ENCODE results near the gene ADGRL1.
"Not testable (repeated sequence)": the region's sequence is repeated elsewhere in the genome, so short reads cannot be mapped to it uniquely, and the experiment has no call there.

ADGRL1 gene

DNA sequence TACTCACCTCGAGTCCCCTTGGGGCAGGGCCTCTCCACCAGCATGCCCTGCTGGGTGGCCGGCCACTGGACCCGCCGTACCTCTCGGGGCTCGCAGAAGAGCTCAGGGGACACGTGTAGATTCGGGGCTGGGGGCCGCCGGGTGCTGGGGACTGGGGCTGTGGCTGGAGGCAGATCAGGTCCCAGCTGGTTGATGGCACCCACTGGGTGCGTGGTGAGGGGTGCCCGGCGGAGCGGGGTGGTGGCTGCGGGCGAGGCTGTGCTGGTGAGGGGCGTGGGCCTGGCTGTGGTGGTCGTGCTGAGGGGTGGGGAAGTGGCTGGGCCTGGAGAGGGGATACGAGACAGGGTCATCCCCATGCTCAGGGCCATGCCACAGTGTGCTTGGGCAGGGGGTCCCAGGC, 44.7 kb downstream of the ADGRL1 start:
- no peak for DNase-seq (ENCODE audit: low read depth)

DNA sequence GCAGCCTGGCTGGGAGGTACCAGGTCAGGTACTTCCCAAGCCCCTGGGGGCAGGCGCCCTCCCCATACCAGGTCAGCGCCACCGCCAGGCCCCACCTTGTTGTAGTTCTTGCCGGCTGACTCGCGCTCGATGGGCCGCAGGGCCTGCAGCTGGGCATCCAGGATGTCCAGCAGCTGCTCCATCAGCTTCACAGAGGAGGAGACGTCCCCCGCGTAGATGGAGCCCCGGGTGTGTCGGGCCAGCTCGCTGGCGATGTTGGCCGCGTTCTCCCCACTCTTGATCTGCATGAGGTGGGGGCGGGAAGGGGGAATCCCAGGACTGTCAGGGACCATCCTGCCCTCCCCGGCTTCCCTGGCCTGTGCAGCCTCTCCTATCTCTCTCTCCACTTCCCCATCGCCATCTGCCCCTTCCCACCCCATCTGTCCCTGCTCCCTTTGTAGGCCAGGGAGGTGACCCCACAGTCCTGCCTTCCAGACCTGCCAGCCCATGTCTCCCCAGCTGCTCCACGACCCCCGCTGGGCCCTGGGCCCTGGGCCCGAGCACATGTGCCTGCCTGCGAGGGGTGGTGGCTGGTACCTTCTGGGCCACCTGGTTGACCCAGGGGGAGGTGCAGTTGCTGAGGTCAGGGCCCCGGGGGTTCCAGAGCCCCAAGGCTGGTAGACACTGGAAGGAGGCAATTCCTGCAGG, 45.8 kb downstream of the ADGRL1 start:
- DNase-seq (ENCODE audit: low read depth) = no peak

DNA sequence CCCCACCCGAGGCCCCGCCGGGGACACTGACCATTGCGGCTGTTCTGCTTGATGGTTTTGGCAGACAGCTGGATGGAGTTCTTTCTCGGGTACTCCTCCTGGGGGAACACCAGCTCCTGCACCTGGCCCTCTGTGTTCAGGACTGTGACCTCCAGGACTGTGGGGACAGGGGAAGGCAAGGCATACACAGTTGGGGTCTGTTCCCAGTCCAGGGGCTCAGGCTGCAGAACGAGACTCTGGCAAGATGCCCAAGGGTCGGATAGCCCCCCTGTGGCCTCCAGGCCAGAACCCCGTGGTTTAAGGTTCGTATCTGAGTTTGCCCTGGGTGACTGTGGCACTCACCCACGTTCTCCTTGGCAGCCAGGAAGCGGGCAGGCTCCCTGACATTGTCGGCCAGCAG, 46.9 kb downstream of the ADGRL1 start:
- DNase-seq (ENCODE audit: low read depth) = no peak

DNA sequence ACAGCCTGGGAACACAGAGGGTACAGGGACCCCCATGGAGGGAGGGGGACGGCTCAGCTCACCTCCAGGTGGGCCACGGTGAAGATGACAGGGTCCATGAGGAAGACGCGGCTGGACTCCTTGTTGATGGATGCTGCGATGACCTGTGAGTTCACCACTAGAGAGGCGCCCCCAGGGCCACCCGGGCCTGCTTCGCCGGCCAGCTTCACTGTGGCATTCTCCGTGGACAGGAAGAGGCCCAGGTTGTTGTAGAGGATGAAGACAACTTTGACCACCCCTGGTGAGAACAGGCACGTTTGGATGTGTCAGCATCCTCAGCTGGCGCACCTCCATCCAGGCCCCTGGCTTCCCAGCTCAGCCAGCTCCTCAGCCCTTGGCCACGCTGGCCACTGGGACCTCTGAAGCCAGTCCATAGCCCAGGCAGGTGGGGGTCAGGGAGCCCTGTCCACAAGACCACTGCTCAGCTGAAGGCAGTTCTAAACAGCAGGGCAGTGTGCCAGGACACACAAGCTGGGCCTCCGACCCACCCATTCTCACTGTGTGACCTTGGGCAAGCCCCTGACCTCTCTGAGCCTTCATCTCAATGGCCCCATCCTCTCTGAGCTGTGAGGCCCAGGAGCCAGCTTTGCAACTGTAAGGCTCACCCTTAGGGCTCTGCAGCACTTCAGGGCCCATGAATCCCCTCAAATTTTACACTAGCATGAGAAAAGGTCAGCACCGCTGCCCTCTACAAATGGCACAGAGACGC, 47.5 kb downstream of the ADGRL1 start:
- no peak for DNase-seq (ENCODE audit: low read depth)

DNA sequence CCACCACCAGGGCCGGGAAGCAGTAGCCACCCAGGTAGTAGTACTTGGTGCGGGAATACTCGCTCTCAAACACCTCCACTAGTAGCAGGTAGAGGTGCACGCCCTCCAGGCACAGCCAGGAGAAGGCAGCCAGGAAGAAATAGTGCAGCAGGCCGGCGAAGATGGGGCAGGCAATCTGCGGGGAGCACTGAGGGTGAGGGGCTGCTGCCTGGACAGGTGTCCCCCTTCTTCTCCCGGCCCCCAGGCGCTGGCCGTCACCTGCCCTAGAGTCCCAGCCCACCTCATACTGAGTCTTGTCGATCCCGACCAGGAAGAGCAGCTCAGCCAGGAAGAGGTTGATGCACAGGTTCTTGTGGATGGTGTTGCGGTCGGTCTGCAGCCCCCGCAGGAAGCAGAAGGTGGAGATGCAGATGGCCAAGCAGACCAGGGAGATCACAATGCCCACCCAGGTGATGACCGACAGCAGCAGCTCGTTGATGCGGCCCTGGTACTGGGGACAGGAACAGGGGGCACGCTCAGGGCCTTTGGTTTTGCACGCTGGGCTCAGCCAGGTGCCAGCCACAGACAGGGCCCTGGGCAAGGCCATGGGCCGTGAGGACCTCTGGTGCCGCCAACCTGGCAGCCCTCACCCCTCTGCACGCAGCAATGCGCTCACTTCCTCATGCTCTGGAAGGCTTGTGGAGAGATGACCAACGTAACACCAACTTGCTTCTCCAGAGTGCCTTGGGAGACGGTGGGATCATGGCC, 48.8 kb downstream of the ADGRL1 start:
- no peak for DNase-seq (ENCODE audit: low read depth)

DNA sequence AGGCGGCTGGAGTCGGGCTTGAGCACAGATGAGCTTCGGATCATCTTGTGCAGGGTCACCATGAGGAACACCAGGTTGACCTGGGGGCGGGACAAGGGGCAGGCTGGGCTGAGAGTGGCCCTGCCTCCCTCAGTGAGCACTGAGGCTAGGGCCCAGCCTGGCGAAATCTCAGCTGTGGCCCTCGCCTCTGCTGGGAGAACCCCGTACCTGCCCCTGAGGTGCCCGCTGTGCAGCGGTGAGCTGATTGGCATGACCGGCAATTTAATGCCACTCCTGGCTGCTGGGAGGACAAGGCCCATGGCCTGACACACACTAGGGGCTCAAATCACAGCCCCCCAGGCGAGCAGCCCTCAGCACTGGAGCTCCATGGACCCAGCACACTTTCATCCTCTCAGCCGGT, 49.8 kb downstream of the ADGRL1 start:
- no peak for DNase-seq (ENCODE audit: low read depth)

DNA sequence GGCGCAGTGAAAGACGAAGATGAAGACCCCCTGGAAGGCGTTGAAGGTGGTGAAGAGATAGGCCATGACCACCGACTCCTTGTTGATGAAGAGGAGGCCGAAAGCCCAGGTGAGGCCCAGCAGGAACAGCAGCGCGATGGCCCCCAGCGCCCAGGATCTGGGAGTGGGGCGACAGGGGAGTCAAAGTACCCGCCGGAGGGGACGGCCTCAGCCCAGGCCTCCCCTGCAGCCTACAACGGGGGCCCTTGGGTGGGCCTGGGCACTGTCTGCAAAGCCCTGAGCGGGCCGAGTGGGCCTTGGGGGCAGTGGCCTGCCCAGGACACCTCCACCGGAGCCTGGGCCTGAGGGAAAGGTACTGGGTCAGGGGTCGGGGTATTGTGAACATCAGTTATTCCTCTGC, 50.6 kb downstream of the ADGRL1 start:
- DNase-seq (ENCODE audit: low read depth) = no peak

DNA sequence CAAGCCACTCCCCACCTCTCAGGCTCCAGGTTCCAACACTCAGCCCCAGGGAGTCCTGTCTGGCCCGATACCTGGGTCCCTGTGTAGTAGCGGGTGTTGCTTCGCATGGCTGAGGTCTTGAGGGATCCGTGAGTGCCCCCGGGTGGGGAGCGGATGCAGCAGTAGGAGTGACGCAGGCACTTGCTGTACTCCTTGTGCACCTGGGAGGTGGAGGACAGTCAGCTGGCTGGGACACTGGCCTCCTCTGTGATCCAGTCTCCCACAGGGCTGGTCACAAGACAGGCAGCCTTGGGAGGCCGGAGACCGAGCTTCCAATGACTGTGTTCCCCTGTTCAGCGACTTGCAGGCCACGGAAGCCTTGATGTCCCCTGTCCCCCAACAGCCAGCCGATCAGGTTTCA, 53.3 kb downstream of the ADGRL1 start:
- no peak for DNase-seq (ENCODE audit: low read depth)

DNA sequence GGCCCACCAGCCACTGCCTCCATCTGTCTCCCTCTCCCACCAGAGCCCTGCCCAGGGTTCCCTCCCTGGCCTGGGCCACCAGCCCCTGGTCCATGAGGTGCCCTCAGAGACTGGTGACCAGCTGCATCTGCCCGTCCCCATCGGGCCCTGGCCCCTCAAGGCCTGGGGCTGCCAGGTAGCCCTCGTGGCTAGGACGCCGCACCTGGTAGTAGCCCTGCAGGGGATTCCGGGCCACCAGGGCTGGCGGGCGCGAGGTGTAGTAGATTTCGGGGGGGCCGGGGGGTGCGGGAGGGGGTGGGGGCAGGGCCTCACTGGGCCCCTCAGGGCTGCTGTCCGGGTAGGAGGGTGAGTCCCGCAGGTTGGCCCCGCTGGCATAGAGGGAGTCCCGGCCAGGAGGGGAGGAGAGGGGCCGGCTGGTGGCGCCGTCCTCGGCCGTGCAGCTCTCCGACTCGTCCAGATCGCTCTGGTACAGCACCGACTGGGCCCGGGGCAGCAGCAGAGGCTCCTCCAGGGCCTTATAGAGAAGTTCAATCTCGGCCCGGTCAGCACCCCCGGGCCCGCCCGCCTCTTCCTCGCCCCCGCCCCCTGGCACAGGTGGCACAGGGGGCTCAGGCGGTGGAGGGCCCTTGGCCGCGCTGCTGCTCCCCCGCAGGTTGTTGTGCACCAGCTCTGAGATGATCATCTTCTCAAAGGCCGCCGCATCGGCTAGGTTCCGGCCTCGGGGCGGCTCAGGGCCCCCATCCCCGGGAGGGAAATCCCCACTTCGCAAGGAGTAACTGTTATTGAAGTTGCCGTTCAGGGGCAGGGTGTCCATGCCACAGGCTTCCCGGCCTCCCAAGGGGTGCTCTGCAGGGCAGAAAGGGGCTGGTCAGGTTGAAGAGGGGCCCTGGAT, 55.0 kb downstream of the ADGRL1 start:
- no peak for DNase-seq (ENCODE audit: low read depth)

DNA sequence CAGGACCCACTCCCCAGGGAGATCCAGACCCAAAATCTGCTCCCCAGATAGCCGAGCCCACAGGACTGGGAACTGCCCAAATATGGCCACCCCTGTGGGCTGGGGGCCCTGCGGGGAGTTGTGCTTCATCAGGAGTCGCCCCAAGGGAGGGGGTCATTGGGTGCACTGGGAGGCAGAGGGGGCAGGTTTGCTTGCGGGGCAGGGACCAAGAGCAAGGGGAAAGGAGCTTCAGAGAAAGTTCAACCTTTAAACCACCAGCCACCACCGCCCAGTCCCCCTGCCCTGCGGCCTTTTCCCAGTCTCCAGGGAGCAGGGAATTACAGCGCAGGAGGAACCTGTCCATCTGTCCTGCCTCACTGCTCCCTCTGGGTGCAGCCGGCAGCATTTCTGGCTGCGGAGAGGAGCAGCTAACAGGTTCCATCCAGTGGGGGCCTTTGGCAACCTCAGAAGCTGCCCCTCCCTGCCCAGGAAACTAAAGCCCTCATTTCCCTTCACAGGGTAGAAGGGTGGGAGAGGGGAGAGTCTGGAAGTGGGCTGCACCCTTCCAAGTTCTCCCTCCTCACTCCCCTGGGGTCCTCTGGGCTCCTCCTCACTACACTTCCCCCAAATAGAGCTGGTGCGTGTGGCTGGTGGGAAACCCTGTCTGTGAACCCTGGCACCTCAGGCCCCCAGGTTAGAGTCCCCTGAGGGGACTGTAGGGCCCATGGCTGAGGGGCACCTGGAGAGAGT, 55.8 kb downstream of the ADGRL1 start:
- no peak for DNase-seq (ENCODE audit: low read depth)

DNA sequence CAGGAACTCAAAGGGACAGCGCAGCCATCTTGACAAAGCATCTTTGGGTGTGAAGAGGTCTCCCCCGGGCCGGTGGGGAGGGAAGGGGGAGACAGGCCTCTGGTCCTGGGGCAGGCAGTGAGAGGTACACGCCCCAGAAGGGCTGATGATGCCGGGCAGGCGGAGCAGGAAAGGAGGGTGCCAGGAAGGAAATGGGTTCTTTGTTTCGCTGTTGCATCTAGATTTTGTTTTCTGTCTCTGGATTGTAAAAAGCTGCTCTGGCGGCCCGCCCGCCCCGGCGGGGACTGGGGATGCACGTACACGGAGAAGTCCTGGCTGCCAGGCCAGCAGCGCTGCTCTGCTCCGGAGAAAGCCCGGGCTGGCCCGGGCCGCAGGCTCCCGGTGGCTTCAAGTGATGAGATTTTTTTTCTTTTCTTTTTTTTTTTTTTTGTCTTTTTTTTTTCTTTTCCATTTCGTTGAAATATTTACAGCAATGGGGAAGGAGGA, 56.4 kb downstream of the ADGRL1 start:
- DNase-seq (ENCODE audit: low read depth) = peak; percentile 28

DNA sequence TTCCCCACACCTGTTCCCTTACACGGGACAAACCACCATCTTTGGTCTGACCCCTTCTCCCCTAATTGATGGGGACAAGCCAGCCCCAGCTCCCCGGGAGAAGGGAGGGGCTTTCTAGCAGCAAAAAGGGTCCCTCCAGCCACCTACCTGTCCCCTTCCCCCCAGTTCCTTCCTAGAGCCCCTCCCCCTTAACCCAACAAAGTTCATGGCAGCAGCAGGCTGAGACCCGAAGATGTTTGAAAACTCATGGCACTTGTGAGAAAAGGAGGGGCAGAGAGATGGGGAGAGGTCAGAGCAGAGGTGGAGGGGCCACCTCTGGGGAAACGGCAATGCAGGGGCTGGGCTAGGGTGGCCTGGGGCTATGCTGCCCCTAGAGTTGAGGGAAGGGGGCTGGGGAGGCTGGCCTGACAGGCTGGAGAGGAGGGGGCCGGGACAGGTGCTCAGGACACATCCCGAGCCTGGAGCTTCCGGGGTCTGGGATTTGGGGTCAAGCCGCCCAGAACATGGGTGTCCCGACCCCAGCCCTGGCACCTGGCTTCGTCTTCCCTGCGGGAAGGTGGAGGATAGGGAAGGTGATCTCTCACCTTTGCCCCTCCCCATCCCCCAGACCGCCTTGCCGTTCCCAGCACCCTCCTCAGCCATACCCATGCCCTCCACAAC, 57.1 kb downstream of the ADGRL1 start:
- no peak for DNase-seq (ENCODE audit: low read depth)

DNA sequence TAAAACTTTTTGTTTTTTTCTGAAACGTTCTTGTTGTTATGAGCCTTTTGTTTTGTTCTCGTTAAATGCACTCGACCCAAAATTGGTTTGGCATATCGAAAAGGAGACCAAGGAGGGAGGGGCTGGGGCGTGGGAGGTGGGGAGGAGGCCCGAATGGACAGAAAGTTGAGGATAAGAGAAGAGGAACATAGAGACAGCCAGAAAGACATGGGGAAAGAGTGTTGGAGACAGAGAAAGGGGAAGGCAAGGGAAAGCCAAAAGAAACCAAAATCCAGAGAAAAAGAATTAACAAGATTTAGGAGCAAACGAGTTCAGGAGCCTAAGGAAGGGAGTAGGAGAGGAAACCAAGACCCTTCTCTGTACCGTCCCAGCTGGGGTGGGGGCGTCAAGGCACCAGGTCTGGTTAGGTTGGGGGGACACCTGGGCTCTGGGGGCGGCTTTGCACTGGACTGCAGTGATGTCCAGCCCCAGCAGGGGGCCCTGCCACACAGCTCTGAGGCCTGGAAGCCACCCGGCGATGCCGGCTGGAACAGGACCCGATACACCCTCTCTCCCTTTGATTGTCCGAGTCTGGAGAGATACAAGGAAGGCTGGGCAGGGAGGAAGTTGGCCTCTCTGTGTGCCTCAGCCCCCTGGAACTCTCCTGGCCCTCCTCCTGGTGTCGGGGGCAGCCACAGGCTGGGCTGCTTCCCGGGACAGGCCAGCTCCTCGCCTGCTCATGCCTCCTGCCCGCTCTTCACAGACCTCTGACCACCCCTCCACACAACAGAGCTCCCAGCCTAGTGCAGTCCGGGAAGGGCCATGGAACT, 58.0 kb downstream of the ADGRL1 start:
- DNase-seq (ENCODE audit: low read depth) = peak; percentile 28

DNA sequence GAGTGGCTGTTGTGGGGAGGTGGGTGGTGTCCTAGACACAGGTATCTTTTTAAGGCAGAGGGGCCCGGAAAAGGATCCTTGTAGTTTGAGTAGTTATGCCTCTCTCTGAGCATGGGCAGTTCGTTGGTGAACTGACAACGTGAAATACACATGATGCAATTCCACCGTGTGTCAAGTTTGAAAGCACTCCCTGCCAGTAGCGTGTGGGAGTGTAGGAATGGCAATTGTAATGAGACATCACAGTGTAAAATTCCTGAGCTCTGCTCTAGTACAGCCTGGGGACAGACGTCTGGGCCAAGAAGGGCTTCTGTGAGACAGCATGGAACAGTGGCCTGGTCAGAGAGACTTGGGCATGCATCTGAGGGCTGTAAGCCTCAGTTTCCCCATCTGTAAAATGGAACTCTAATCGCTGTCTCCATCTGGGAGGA, 59.2 kb downstream of the ADGRL1 start:
- DNase-seq (ENCODE audit: low read depth) = no peak

DNA sequence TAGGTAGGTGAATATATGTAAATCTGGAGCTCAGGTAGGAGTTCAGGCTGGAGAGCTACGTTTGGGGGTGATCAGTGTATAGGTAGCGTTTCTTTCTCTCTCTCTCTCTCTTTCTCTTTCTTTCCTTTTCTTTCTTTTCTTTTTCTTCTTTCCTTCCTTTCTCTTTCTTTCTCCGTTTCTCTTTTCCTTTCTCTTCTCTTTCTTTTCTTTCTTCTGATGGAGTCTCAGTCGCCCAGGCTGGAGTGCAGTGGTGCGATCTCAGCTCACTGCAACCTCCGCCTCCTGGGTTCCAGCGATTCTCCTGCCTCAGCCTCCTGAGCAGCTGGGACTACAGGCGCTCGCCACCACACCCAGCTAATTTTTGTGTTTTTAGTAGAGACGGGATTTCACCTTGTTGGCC, 59.8 kb downstream of the ADGRL1 start:
- not testable (repeated sequence) for DNase-seq (ENCODE audit: low read depth)

DNA sequence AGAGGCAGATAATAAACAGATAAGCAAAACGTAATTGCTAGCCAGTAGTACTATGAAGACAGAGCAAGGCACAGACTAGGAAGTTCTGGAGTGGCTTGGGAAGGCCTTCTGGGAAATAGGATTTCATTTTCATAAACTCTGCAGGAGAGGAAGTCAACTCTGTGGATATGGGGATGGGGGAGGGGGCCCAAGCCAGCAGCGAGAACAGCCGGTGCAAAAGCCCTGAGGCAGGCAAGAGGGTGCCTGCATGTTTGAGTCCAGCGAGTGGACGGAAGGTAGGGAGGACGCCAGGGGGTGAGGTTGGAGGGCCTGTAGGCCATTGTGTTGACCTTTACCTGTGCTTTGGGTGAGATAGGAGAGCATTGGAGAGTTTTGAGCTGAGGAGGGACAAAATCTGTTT, 60.6 kb downstream of the ADGRL1 start:
- DNase-seq (ENCODE audit: low read depth) = no peak

DNA sequence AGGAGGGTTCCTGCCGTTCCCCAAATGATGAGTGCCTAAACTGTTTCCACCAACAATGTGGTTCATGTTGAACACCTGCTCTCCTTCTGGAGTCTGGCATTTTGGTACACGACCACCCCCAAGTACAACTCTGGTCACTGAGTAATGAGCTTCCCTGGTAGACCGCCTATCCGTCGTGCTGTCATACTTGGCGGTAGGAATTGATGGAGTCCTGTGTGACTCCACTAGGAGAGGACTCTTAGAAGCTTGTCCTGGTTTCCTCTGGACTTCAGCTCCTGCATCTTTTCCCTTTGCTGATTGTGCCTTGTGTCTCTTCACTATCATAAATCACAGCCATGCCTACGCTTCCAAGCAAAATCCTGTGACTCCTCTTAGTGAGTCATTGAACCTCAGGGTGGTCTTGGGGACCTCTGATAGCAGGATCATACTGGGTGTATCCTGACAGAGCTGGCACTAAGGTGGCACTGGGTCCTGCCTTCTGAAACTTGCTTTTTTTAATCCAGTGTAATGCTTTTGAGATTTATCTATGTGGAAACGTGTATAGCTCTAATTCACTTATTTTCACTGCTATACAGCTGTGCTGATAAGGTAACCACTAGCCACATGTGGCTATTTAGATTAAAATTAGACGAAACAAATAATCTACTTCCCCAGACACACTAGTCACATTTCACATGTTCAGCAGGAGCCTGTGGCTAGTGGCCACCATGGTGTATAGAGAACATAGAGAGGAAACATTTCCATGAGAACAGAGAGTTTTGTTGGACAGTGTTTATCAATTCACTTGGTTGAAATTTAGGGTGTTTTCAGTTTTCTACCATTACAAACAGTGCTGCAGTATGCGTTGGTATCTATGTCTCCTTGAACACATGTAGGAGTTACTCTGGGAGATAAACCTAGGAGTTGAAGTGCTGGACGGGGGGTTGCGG, 63.4 kb downstream of the ADGRL1 start:
- no peak for DNase-seq (ENCODE audit: low read depth)

DNA sequence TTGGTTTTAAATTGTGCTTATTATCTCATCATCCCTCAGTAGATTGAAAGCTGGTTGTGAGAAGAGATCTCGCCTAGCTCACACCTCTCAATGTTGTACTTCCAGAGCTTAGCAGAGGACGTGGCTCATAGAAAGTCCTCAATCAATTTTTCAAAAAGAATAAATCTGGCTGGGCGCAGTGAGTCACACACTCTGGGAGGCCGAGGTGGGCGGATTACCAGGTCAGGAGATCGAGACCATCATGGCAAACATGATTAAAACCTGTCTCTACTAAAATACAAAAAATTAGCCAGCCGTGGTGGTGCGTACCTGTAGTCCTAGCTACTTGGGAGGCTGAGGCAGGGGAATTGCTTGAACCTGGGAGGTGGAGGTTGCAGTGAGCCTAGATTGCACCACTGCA, 64.9 kb downstream of the ADGRL1 start:
- no peak for DNase-seq (ENCODE audit: low read depth)

DNA sequence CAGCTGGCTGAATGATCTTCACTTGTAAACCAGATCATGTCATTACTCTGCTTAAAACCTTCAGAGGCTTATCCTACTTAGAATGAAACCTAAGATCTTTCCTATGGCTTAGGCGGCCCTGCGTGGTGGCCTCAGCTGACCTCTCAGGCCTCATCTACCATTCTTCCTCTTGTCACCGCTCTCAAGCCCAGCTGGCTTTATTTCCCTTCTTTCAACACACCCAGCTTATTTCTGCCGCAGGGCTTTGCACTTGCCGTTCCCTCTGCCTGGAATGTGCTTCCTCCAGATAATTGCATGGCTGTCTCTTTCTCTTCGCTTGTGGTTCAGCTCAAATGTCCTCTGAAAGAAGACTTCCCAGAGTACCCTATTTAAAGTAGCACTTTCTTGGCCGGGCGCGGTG, 66.0 kb downstream of the ADGRL1 start:
- no peak for DNase-seq (ENCODE audit: low read depth)

Measured in activated T-cell treated with anti-CD3 and anti-CD28 coated beads for 24 hours (primary cell).